PC-3 (cell line): ENCODE results near the gene EIF4E1B.

Experiments used
- EZH2phosphoT487 ChIP-seq: fragments of 300-600 bp; sonication (generic); IDR thresholded peaks from 2 replicates; pipeline ENCODE4 v1.6.1; 2018; ENCODE audit warnings: mild to moderate bottlenecking, antibody characterized with exemption, low read length, borderline replicate concordance
- TF ChIP-seq, protein P1 (sequence below): fragments of 300-600 bp; sonication (generic); conservative IDR thresholded peaks from 2 replicates; pipeline ENCODE4 v1.5.1; 2017; ENCODE audit warnings: antibody characterized with exemption, low read depth, mild to moderate bottlenecking, low read length

DNA sequence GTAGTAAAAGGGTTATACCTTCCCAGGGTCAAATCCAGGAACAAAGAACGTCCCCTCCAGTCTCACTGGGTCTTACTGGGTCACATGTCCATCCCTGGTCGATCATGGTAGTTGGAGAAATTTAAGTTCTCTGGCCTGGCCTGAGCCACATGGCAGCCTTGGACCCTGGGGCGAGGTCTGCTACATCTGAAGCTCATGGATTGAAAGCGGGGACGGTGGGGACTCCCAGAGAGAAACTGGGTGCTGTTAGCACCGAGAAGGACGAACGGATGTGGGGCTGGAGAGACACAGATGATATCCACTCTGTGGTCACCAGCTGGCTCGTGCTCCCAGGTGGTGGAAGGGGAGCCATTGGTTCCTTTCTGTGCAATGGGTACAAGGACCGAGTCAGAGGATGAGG is 63.7 kb downstream of the EIF4E1B start:
- TF ChIP-seq, protein P1, sequence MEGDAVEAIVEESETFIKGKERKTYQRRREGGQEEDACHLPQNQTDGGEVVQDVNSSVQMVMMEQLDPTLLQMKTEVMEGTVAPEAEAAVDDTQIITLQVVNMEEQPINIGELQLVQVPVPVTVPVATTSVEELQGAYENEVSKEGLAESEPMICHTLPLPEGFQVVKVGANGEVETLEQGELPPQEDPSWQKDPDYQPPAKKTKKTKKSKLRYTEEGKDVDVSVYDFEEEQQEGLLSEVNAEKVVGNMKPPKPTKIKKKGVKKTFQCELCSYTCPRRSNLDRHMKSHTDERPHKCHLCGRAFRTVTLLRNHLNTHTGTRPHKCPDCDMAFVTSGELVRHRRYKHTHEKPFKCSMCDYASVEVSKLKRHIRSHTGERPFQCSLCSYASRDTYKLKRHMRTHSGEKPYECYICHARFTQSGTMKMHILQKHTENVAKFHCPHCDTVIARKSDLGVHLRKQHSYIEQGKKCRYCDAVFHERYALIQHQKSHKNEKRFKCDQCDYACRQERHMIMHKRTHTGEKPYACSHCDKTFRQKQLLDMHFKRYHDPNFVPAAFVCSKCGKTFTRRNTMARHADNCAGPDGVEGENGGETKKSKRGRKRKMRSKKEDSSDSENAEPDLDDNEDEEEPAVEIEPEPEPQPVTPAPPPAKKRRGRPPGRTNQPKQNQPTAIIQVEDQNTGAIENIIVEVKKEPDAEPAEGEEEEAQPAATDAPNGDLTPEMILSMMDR = no peak
- TF ChIP-seq EZH2phosphoT487 = no peak
